ENCODE results near the gene CD247. TPM values are rescaled to one million over a fixed set of nuclear protein-coding genes. Genes with fewer than 3 reads are reported as not detected.

CD247 gene
- total and polyA plus RNA-seq, 2 of the 13 experiments (the other 11 are each of a cell fraction or from before 2014, with no cell fraction given) = 0.20 TPM; not detected in 1

GRCh38 chr1:167430134-167430848 lies 88.0 kb downstream of the CD247 start:
- Histone ChIP-seq H2AFZ (ENCODE audit: low read length) (no peak overlapping the region), H3K4me3 (replicated peaks in 1 of 3; ENCODE audit: insufficient read depth in 1 of 3, low read depth in 2 of 3, low read length in 3 of 3) (no peak overlapping the region), H3K9ac (ENCODE audit: insufficient read depth, low read depth, low read length) (no peak overlapping the region), H3K9me3 (ENCODE audit: low read length) (no peaks in the 10 kb centered on the region), H3K79me2 (ENCODE audit: insufficient read depth, low read length) (no peaks in the 10 kb centered on the region), H3K4me1 (ENCODE audit: insufficient read depth, low read length) (peaks cover 21% of the 10 kb centered on the region), H4K20me1 (ENCODE audit: insufficient read depth, low read length) (no peaks in the 10 kb centered on the region), H3K27me3 (ENCODE audit: control insufficient read depth in 1 of 2, insufficient read depth in 2 of 2, low read length in 2 of 2) (peaks cover 1 to 3% of the 10 kb centered on the region in 2 experiments; a peak in 3 of 5 replicates), H3K4me2 (ENCODE audit: low read depth, low read length) (no peak overlapping the region), H3K27ac (ENCODE audit: extremely low read length, insufficient read depth, low read length) (no peak overlapping the region), H3K36me3 (replicated peaks in 1 of 2; ENCODE audit: control insufficient read depth in 1 of 2, insufficient read depth in 2 of 2, low read length in 2 of 2) (no peaks in the 10 kb centered on the region)
- WGBS (ENCODE audit: low lambda C conversion rate) = 89% methylated on average over 16 of the region's 17 CpGs
- intact Hi-C loops (cut with micrococcal nuclease; ENCODE audit: unreplicated experiment) (no loop called here), in situ Hi-C loops (cut with HindIII; ENCODE audit: extremely low pct_ligation_motif_present, low pct_unique_long_range_greater_than_20kb) (no loop called here)
- TF ChIP-seq PPARG (CRISPR knock-in tag; conservative IDR thresholded peaks at IDR 0.05) (no peak), ZNF143 (CRISPR knock-in tag; IDR thresholded peaks at IDR 0.05) (no peak), ZNF660 (CRISPR knock-in tag; IDR thresholded peaks at IDR 0.05; ENCODE audit: borderline replicate concordance, low read depth) (no peak), ZNF569 (CRISPR knock-in tag; IDR thresholded peaks at IDR 0.05; ENCODE audit: borderline replicate concordance) (no peak), ZNF576 (CRISPR knock-in tag; IDR thresholded peaks at IDR 0.05) (no peak), ISL2 (CRISPR knock-in tag; IDR thresholded peaks at IDR 0.05) (no peak), ZBTB49 (CRISPR knock-in tag; IDR thresholded peaks at IDR 0.05; ENCODE audit: borderline replicate concordance) (no peak), ZNF768 (CRISPR knock-in tag; IDR thresholded peaks at IDR 0.05) (peak; percentile 38; the same call in 1 of the 2 replicates), SYNCRIP (IDR thresholded peaks at IDR 0.05; ENCODE audit: insufficient read depth, low read depth, low read length) (no peak)
- no TSS peak for BruUV-seq (replicated peaks)
- ChIA-PET POLR2A (no interaction called here), CTCF (ENCODE audit: low intra/inter-chr PET ratio, low total read pairs) (no interaction called here)
- no peak for ATAC-seq
- DNase-seq (ENCODE audit: low spot score) = no peak
- no peak for FAIRE-seq
